Measurements from ENCODE around the gene CHCHD10.
A peak's percentile ranks its signal among the peaks of the same experiment; 100 is the strongest.
"Not testable (repeated sequence)": the region's sequence is repeated elsewhere in the genome, so short reads cannot be mapped to it uniquely, and the experiment has no call there.

CHCHD10 gene

GRCh38 chr22:23744001-23744400 lies 23.8 kb downstream of the CHCHD10 start:
- DNase-seq = no peak

- DNase-seq = no peak
Measured at GRCh38 chr22:23743303-23743705, 24.5 kb downstream of the CHCHD10 start.

- no peak for DNase-seq
Measured at GRCh38 chr22:23742505-23743264, 25.1 kb downstream of the CHCHD10 start.

DNA sequence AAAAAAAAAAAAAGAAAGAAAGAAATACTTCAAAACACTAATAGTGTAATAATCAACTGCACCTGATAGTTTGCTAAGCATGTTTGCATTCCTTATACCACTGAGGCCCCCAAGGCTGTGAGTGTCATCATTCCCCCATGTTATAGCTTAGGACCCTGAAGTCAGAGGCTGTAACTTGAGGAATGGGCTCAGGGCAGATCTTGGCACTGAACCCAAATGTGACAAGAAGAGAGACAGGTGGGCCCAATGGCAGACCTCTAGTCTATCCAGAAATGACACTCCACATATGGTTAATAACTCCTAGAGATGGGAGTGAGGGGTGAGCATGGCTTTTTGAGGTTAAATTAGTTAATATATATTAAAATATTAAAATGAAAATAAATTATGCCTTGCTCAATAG lies 30.1 kb downstream of the CHCHD10 start:
- no peak for DNase-seq

DNA sequence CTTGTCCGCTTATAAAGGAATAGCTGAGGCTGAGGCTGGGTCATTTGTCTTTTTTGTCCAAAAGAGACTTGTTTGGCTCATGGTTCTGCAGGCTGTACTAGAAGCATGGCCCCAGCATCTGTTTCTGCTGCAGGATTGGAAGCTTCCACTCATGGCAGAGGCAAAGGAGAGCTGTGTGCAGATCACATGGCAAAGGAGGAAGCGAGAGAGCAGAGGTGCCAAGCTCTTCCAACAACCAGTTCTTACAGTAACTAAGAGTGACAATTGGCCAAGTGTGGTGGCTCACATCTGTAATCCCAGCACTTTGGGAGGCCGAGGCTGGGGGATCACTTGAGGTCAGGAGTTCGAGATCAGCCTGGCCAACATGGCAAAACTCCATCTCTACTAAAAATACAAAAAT lies 39.7 kb downstream of the CHCHD10 start:
- DNase-seq = not testable (repeated sequence)

- no peak for DNase-seq
Measured at GRCh38 chr22:23722724-23723123, 45.0 kb downstream of the CHCHD10 start.

DNA sequence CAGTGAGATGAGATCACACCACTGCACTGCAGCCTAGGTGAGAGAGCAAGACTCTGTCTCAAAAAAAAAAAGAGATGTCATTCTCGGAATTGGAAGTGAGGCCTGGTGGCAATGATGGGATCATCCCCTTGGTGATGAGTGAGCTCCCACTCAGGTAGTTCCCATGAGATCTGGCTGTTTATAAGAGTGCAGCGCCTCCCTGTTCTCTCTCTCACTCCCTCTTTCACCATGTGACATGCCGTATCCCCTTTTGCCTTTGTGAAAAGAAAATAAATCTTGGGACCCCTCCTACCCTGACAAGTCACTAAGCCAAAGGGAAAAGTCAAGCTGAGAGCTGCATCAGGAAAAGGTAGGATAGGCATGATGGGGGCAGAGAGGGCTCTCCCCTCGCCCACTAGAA lies 45.6 kb downstream of the CHCHD10 start:
- DNase-seq = no peak

DNA sequence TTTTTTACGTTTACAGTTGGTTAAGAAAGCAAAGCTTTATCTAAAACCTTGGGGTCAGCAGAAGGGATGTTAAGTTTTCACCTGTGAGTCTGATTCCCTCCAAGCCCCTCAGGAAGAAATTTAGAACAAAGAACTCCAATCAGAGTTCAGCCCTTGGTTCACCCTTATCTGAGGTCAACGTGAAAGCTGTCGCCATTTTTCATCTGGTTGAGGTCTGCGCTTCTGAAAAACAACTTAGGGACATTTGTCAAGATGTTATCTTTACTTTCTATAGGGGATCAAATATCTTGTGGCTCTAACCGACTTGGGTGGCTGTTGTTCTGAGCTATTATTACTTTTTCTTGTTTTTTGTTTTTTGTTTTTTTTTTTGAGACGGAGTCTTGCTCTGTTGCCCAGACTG lies 46.9 kb downstream of the CHCHD10 start:
- no peak for DNase-seq

DNA sequence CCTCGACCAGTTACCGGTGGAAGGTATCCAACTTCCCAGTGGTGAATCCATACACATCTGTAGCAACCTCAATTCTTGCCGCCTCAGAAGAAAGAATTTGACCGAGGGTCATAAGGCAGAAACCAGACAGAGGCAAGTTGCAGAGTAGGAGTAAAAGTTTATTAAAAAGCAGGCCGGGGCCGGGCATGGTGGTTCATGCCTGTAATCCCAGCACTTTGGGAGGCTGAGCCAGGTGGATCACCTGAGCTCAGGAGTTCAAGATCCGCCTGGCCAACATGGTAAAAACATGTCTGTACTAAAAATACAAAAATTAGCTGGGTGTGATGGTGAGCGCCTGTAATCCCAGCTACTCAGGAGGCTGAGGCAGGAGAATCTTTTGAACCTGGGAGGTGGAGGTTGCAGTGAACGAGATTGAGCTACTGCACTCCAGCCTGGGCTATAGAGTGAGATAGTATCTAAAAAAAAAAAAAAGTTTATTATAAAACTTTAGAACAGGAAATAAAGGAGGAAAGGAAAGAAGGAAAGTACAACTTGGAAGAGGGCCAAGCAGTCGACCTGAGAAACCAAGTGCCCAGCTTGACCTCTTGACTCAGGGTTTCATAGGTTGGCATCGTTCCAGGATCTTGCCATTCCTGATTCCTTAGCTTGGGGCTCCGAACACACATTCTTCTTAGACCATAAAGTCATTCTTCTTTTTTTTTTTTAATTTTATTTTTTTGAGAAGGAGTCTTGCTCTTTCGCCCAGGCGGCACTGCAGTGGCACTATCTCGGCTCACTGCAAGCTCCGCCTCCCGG lies 49.2 kb downstream of the CHCHD10 start:
- DNase-seq = no peak

- DNase-seq = peak; percentile 84
Measured at GRCh38 chr22:23716811-23717801, 50.7 kb downstream of the CHCHD10 start.

Measured in NCI-H1105 (cell line).